H1 (cell line): ENCODE data around the gene HSPBP1. TPM values are rescaled to one million over a fixed set of nuclear protein-coding genes. Genes with fewer than 3 reads are reported as not detected.

ENCODE experiments used
- CTCF ChIA-PET: fragments of 300-600 bp; sonication (Branson Sonifier 250); formaldehyde crosslinking; loops from one replicate; lab custom pipeline; 2021; ENCODE audit not compliant: partially characterized antibody; lab: Charles Lee
- POLR2A ChIA-PET: fragments of 300-600 bp; sonication (Branson Sonifier 250); formaldehyde crosslinking; loops from one replicate; lab custom pipeline; 2021; ENCODE audit warnings: inconsistent platforms; ENCODE audit not compliant: partially characterized antibody; lab: Charles Lee
- DNase-seq, 2 experiments: peaks; one replicate each; pipeline versions ENCODE4 v3.0.0 to v3.0.0-alpha.2; 2010 to 2022; ENCODE audit warnings: low spot score in 2 of 2, low read depth in 1 of 2, mixed read lengths in 1 of 2
- FAIRE-seq: peaks from 2 replicates; lab custom pipeline; 2011; peaks lifted over from hg19 to GRCh38; lab: Jason Lieb, UNC
- H2AFZ ChIP-seq: 2 replicates; pipeline ENCODE4 v1.8.1; 2012; ENCODE audit warnings: low read length, inconsistent platforms
- H2AK5ac ChIP-seq: 2 replicates; pipeline ENCODE4 v1.6.1; 2013; ENCODE audit warnings: low read depth, low read length
- H2BK120ac ChIP-seq: replicated peaks from 2 replicates; pipeline ENCODE3; 2013; ENCODE audit warnings: low read depth, low read length, inconsistent platforms
- H2BK12ac ChIP-seq: 2 replicates; pipeline ENCODE4 v1.6.1; 2013; ENCODE audit warnings: low read depth, low read length
- H2BK15ac ChIP-seq: 2 replicates; pipeline ENCODE4 v1.6.1; 2013; ENCODE audit warnings: low read length
- H2BK20ac ChIP-seq: 2 replicates; pipeline ENCODE4 v1.6.1; 2013; ENCODE audit warnings: low read length
- H2BK5ac ChIP-seq: 2 replicates; pipeline ENCODE4 v1.6.1; 2013; ENCODE audit warnings: low read depth, low read length
- H3K14ac ChIP-seq: 2 replicates; pipeline ENCODE4 v1.6.1; 2013; ENCODE audit warnings: inconsistent platforms; ENCODE audit not compliant: insufficient read length
- H3K18ac ChIP-seq: 2 replicates; pipeline ENCODE4 v1.6.1; 2013; ENCODE audit warnings: low read length; ENCODE audit errors: extremely low read depth
- H3K23ac ChIP-seq: 2 replicates; pipeline ENCODE4 v1.6.1; 2013; ENCODE audit warnings: inconsistent platforms; ENCODE audit not compliant: insufficient read length
- H3K23me2 ChIP-seq: 2 replicates; pipeline ENCODE4 v1.6.1; 2013; ENCODE audit warnings: low read depth, low read length
- H3K27ac ChIP-seq: 2 replicates; pipeline ENCODE4 v1.6.1; 2011; ENCODE audit warnings: low read depth, low read length, inconsistent platforms
- H3K27me3 ChIP-seq, 4 experiments: replicated peaks in 1 of 4; 1 replicate in 1 of 4; 2 replicates in 3 of 4; pipeline versions ENCODE4 v1.6.1 to v1.8.1; 2011 to 2013; ENCODE audit warnings: low read length in 3 of 4, mild to moderate bottlenecking in 3 of 4, inconsistent platforms in 2 of 4, mixed read lengths in 2 of 4, moderate library complexity in 1 of 4; ENCODE audit not compliant: control insufficient read depth in 3 of 4, insufficient read depth in 3 of 4; ENCODE audit errors: extremely low read depth in 1 of 4
- H3K36me3 ChIP-seq, 4 experiments: 2 replicates each; pipeline versions ENCODE4 v1.6.1 to v1.8.1; 2011 to 2013; ENCODE audit warnings: mild to moderate bottlenecking in 4 of 4, low read length in 3 of 4, moderate library complexity in 2 of 4, control low read depth in 1 of 4, inconsistent platforms in 1 of 4; ENCODE audit not compliant: insufficient read depth in 4 of 4, control insufficient read depth in 2 of 4
- H3K4ac ChIP-seq: replicated peaks from 2 replicates; pipeline ENCODE3; 2013; ENCODE audit warnings: low read length, low read depth, mixed read lengths, inconsistent platforms; ENCODE audit not compliant: insufficient read length
- H3K4me1 ChIP-seq, 4 experiments: replicated peaks in 1 of 4; 1 replicate in 1 of 4; 2 replicates in 3 of 4; pipeline versions ENCODE4 v1.6.1 to v1.8.1; 2011 to 2013; ENCODE audit warnings: low read length in 3 of 4, inconsistent platforms in 2 of 4, mixed read lengths in 1 of 4; ENCODE audit not compliant: insufficient read depth in 4 of 4, control insufficient read depth in 3 of 4
- H3K4me2 ChIP-seq, 2 experiments: 2 replicates each; pipeline versions ENCODE4 v1.6.1 to v1.8.1; 2011 to 2013; ENCODE audit warnings: low read depth in 2 of 2, low read length in 2 of 2, control low read depth in 1 of 2, inconsistent platforms in 1 of 2, mild to moderate bottlenecking in 1 of 2; ENCODE audit not compliant: insufficient read depth in 1 of 2
- H3K4me3 ChIP-seq, 4 experiments: fragments of 200-600, 300-600 bp in 1 of 4; sonication (generic), shearing (Covaris generic), sonication (Bioruptor Twin) in 1 of 4; 2 replicates each; pipeline versions ENCODE4 v1.5.1 to v1.8.1; 2011 to 2016; ENCODE audit warnings: low read length in 4 of 4, low read depth in 3 of 4, control low read depth in 2 of 4, inconsistent platforms in 2 of 4, mild to moderate bottlenecking in 2 of 4, mixed read lengths in 1 of 4, moderate library complexity in 1 of 4; ENCODE audit not compliant: insufficient read depth in 2 of 4; ENCODE audit errors: extremely low read depth in 1 of 4
- H3K56ac ChIP-seq: replicated peaks from 2 replicates; pipeline ENCODE3; 2013; ENCODE audit warnings: low read depth, mild to moderate bottlenecking, mixed read lengths, low read length, inconsistent platforms; ENCODE audit not compliant: insufficient read length
- H3K79me1 ChIP-seq: 2 replicates; pipeline ENCODE4 v1.6.1; 2013; ENCODE audit warnings: low read depth, low read length, control low read depth
- H3K79me2 ChIP-seq, 2 experiments: 2 replicates each; pipeline versions ENCODE4 v1.6.1 to v1.8.1; 2012 to 2013; ENCODE audit warnings: low read length in 2 of 2, mild to moderate bottlenecking in 2 of 2, inconsistent platforms in 1 of 2; ENCODE audit not compliant: insufficient read depth in 2 of 2, control insufficient read depth in 1 of 2
- H3K9ac ChIP-seq, 4 experiments: replicated peaks in 1 of 4; 1 replicate in 1 of 4; 2 replicates in 3 of 4; pipeline versions ENCODE4 v1.6.1 to v1.8.1; 2011 to 2013; ENCODE audit warnings: low read depth in 3 of 4, low read length in 3 of 4, control low read depth in 2 of 4, mild to moderate bottlenecking in 2 of 4, moderate library complexity in 2 of 4, inconsistent platforms in 1 of 4; ENCODE audit errors: extremely low read depth in 1 of 4
- H3K9me3 ChIP-seq, 2 experiments: 2 replicates each; pipeline versions ENCODE4 v1.6.1 to v1.8.1; 2012 to 2013; ENCODE audit warnings: mild to moderate bottlenecking in 2 of 2, moderate library complexity in 2 of 2, control low read depth in 1 of 2, inconsistent platforms in 1 of 2, low read depth in 1 of 2, low read length in 1 of 2, mixed read lengths in 1 of 2; ENCODE audit not compliant: insufficient read depth in 2 of 2
- H4K20me1 ChIP-seq, 2 experiments: replicated peaks in 1 of 2; 2 replicates each; pipeline versions ENCODE3 to v1.8.1; 2011 to 2013; ENCODE audit warnings: inconsistent platforms in 2 of 2, low read length in 2 of 2, mild to moderate bottlenecking in 1 of 2; ENCODE audit not compliant: insufficient read depth in 2 of 2, control insufficient read depth in 1 of 2
- H4K5ac ChIP-seq: 2 replicates; pipeline ENCODE4 v1.6.1; 2013; ENCODE audit warnings: low read length, low read depth, mixed read lengths, inconsistent platforms; ENCODE audit not compliant: insufficient read length
- H4K8ac ChIP-seq: 2 replicates; pipeline ENCODE4 v1.8.0; 2013; ENCODE audit warnings: mild to moderate bottlenecking, moderate library complexity, low read length, inconsistent platforms; ENCODE audit not compliant: insufficient read depth; ENCODE audit errors: extremely low read depth
- H4K91ac ChIP-seq: replicated peaks from 2 replicates; pipeline ENCODE3; 2013; ENCODE audit warnings: low read length, mixed read lengths, inconsistent platforms; ENCODE audit not compliant: insufficient read length
- CBX5 ChIP-seq: fragments of 300-800, 300-1000 bp; sonication (generic); IDR thresholded peaks from 2 replicates; pipeline ENCODE4 v1.7.1; 2016; ENCODE audit warnings: antibody characterized with exemption, low read length, low read depth
- CBX8 ChIP-seq: fragments of 300-800, 300-1000 bp; sonication (generic); IDR thresholded peaks from 2 replicates; pipeline ENCODE4 v1.7.1; 2016; ENCODE audit warnings: low read depth, low read length, borderline replicate concordance
- CHD2 ChIP-seq: IDR thresholded peaks from 2 replicates; pipeline ENCODE4 v1.6.1; 2012; ENCODE audit warnings: low read length, improper control_type of control experiment
- CTBP2 ChIP-seq: IDR thresholded peaks from 2 replicates; pipeline ENCODE4 v1.7.0; 2011; ENCODE audit warnings: borderline replicate concordance, mild to moderate bottlenecking, moderate library complexity, mixed read lengths, low read length; ENCODE audit not compliant: insufficient read depth, insufficient read length
- EZH2 ChIP-seq: fragments of 200-600 bp; sonication (generic); IDR thresholded peaks from 2 replicates; pipeline ENCODE4 v1.7.1; 2012; ENCODE audit warnings: low read depth, mild to moderate bottlenecking, moderate library complexity, low read length, inconsistent platforms; ENCODE audit not compliant: severe bottlenecking
- KDM1A ChIP-seq: fragments of 200-600, 300-600 bp; sonication (generic); IDR thresholded peaks from 2 replicates; pipeline ENCODE4 v1.7.1; 2016; ENCODE audit warnings: mild to moderate bottlenecking, low read length, borderline replicate concordance
- RFX5 ChIP-seq: IDR thresholded peaks from 2 replicates; pipeline ENCODE4 v1.6.1; 2011; ENCODE audit warnings: low read depth, low read length, improper control_type of control experiment, borderline replicate concordance
- SAP30 ChIP-seq: fragments of 300-600 bp; sonication (generic); IDR thresholded peaks from 2 replicates; pipeline ENCODE4 v1.7.1; 2012; ENCODE audit warnings: low read length, moderate library complexity, mild to moderate bottlenecking, inconsistent platforms; ENCODE audit not compliant: insufficient read depth, insufficient replicate concordance
- SRF ChIP-seq: IDR thresholded peaks from 2 replicates; pipeline ENCODE4 v1.6.1; 2011; ENCODE audit warnings: mild to moderate bottlenecking, low read depth, low read length, moderate library complexity
- TBP ChIP-seq: IDR thresholded peaks from 2 replicates; pipeline ENCODE4 v1.6.1; 2011; ENCODE audit warnings: low read depth, low read length, improper control_type of control experiment
- WGBS, 2 experiments: shearing (Covaris generic) in 1 of 2; methylation state at CpG; one replicate each; pipeline versions ENCODE4 v1.1.6 to v1.1.7; 2013 to 2015; ENCODE audit warnings: low lambda C conversion rate in 2 of 2, mixed read lengths in 2 of 2, inconsistent platforms in 1 of 2, low coverage in 1 of 2, missing lambda C conversion rate in 1 of 2; ENCODE audit not compliant: insufficient replicate concordance in 2 of 2, insufficient coverage in 1 of 2, insufficient read length in 1 of 2; ENCODE audit errors: extremely low coverage in 1 of 2, missing lambda C conversion rate in 1 of 2; 5-methylcytosine and 5-hydroxymethylcytosine counted together
- polyA plus RNA-seq, 7 experiments: library from polyadenylated mRNA; depleted of rRNA in 3 of 7; stranded (reverse) in 5 of 7; unstranded in 2 of 7; fragments of >200 nt in 5 of 7; fragments of 200-250 nt in 2 of 7; gene quantifications; 1 replicate in 5 of 7; 2 replicates in 1 of 7; 4 replicates in 1 of 7; pipeline versions ENCODE4 v1.2.1 to v1.2.3, GENCODE V29; 2011 to 2013; ENCODE audit warnings: missing spikeins in 2 of 7, mixed read lengths in 2 of 7
- total RNA-seq: library from RNA; stranded (reverse); fragmentation: NEBNext Ultra II Directional; extraction: Animal tissue kit (Norgen Biotek cat#: 25700); gene quantifications from 2 replicates; pipeline ENCODE4 v1.2.1, GENCODE V29; 2021

HSPBP1 gene
- total and polyA plus RNA-seq, 2 of the 8 experiments (the other 6 are each of a cell fraction or from before 2014, with no cell fraction given), result 63.4 to 100 TPM

- 83% methylated on average over 13 of the region's 18 CpGs; no CpG with 5 or more reads in 1 of the 2 experiments for WGBS, 2 experiments
- DNase-seq, result no peak
- POLR2A ChIA-PET, result interaction anchor here (1.3 kb wide), 1 partner anchor 33 kb away, joined by 4 read pairs; no protein-coding TSS in a partner anchor
- H3K56ac ChIP-seq, result no peak overlapping the region
- H3K9me3 ChIP-seq, result no peaks in the 10 kb centered on the region
- no peak overlapping the region for H3K23ac ChIP-seq
- no peak overlapping the region for H3K4me3 ChIP-seq
- H2BK20ac ChIP-seq, result no peak overlapping the region
- H4K8ac ChIP-seq, result no peak overlapping the region
- H3K27ac ChIP-seq, result no peak overlapping the region
- no peak for FAIRE-seq
- TF ChIP-seq CBX5 (no peak), CTBP2 (no peak), CHD2 (no peak), TBP (no peak), RFX5 (no peak), KDM1A (no peak), SRF (no peak), SAP30 (no peak), CBX8 (no peak), EZH2 (no peak)
- TF ChIP-seq, all 59 proteins: peak for 0
- Histone ChIP-seq H3K18ac (no peak overlapping the region), H4K20me1 (peaks cover 3 to 18% of the 10 kb centered on the region in 2 experiments), H3K14ac (no peak overlapping the region), H3K4ac (no peak overlapping the region), H3K4me2 (no peak overlapping the region), H2AK5ac (no peak overlapping the region), H2AFZ (no peak overlapping the region), H2BK120ac (no peak overlapping the region), H3K23me2 (no peaks in the 10 kb centered on the region), H3K79me1 (no peaks in the 10 kb centered on the region), H3K4me1 (no peaks in the 10 kb centered on the region), H4K91ac (no peak overlapping the region), H2BK5ac (no peak overlapping the region), H4K5ac (no peak overlapping the region), H3K36me3 (peaks cover 5 to 13% (median 8%) of the 10 kb centered on the region in 4 experiments; a peak in 5 of 8 replicates), H3K9ac (no peak overlapping the region), H2BK15ac (no peak overlapping the region), H3K79me2 (no peaks in the 10 kb centered on the region), H2BK12ac (no peak overlapping the region), H3K27me3 (no peaks in the 10 kb centered on the region)
- CTCF ChIA-PET, result interaction anchor here (1.6 kb wide), 1 partner anchor 61 kb away, joined by 4 read pairs; the partner anchor contains the start of gene DNAAF3
Observed at GRCh38 chr19:55226788-55227187, 53.1 kb downstream of the HSPBP1 start.
